Stomach (tissue), 9 donors: ENCODE measurements around the gene PSPN. TPM values are rescaled to one million over a fixed set of nuclear protein-coding genes. Genes with fewer than 3 reads are reported as not detected.

ENCODE experiments used
- DNase-seq, 2 donors: peaks; one replicate each; pipeline versions ENCODE4 v3.0.0 to v3.0.0-alpha.2; 2013 to 2019
- H3K27ac ChIP-seq, 5 donors: fragments of 200-600 bp in 4 of 5; sonication (generic) in 4 of 5; one replicate each; pipeline ENCODE4 v1.5.1; 2013 to 2019; ENCODE audit warnings: mild to moderate bottlenecking in 1 of 5, moderate library complexity in 1 of 5
- H3K27me3 ChIP-seq, 3 donors: fragments of 200-600 bp; sonication (generic); one replicate each; pipeline ENCODE4 v1.5.1; 2017 to 2019; ENCODE audit warnings: mixed run types in 1 of 3
- H3K36me3 ChIP-seq, 4 donors: fragments of 200-600 bp; sonication (generic); 1 replicate in 3 of 4; 2 replicates in 1 of 4; pipeline ENCODE4 v1.5.1; 2016 to 2019
- H3K4me1 ChIP-seq, 4 donors: fragments of 200-600 bp; sonication (generic); one replicate each; pipeline ENCODE4 v1.5.1; 2016 to 2019
- H3K4me3 ChIP-seq, 4 donors: fragments of 200-600 bp; sonication (generic) in 3 of 4; one replicate each; pipeline ENCODE4 v1.5.1; 2016 to 2019; ENCODE audit warnings: mild to moderate bottlenecking in 1 of 4
- H3K9me3 ChIP-seq, 4 donors: fragments of 200-600 bp; sonication (generic); one replicate each; pipeline ENCODE4 v1.5.1; 2016 to 2019
- EP300 ChIP-seq: sonication (generic); formaldehyde crosslinking; IDR thresholded peaks from one replicate; pipeline ENCODE4 v1.6.1; 2017; ENCODE audit warnings: antibody characterized with exemption
- POLR2A ChIP-seq, 4 donors: fragments of 450-650 bp; IDR thresholded peaks; one replicate each; pipeline ENCODE4 v1.6.1; 2016; ENCODE audit warnings: antibody characterized with exemption in 4 of 4, control low read depth in 2 of 4, mild to moderate bottlenecking in 1 of 4, moderate library complexity in 1 of 4
- POLR2AphosphoS5 ChIP-seq, 3 donors: sonication (generic); formaldehyde crosslinking; IDR thresholded peaks; one replicate each; pipeline ENCODE4 v1.6.1; 2016; ENCODE audit warnings: antibody characterized with exemption in 3 of 3
- WGBS, 5 donors: extraction: QIAGEN DNeasy Blood & Tissue Kit in 3 of 5; methylation state at CpG; one replicate each; pipeline versions ENCODE4 v1.1.5 to v1.1.7; 2013 to 2018; 5-methylcytosine and 5-hydroxymethylcytosine counted together
- intact Hi-C: fragments of 100-400 bp; cut with DNase I; formaldehyde crosslinking; loops from one replicate; pipeline ENCODE4 v1.15.1; 2023; ENCODE audit warnings: low total_unique reads
- polyA plus RNA-seq, 3 donors: library from polyadenylated mRNA; stranded (reverse); fragments of 200-250 nt; gene quantifications; one replicate each; pipeline ENCODE4 v1.2.3, GENCODE V29; 2013
- total RNA-seq, 5 donors: library from RNA; depleted of rRNA; stranded (reverse); fragments of >200 nt; gene quantifications; one replicate each; pipeline versions ENCODE4 v1.1.0 to v1.2.3, GENCODE V29; 2014 to 2016
- TF ChIP-seq, protein P1 (sequence below), 7 experiments: fragments of 450-650 bp in 4 of 7; fragments of 200-600 bp in 3 of 7; sonication (generic) in 3 of 7; IDR thresholded peaks; one replicate each; pipeline ENCODE4 v1.5.1; 2016 to 2019; ENCODE audit warnings: antibody characterized with exemption in 7 of 7, control low read depth in 2 of 7, mild to moderate bottlenecking in 1 of 7
- donor health status: healthy with polysubstance abuse.
- donor health status: Bipolar disorder and iron deficiency.
- donor health status: healthy.

The PSPN gene
- total and polyA plus RNA-seq, 8 donors = 0.92 to 2.8 (median 1.8) TPM; not detected in 1

DNA sequence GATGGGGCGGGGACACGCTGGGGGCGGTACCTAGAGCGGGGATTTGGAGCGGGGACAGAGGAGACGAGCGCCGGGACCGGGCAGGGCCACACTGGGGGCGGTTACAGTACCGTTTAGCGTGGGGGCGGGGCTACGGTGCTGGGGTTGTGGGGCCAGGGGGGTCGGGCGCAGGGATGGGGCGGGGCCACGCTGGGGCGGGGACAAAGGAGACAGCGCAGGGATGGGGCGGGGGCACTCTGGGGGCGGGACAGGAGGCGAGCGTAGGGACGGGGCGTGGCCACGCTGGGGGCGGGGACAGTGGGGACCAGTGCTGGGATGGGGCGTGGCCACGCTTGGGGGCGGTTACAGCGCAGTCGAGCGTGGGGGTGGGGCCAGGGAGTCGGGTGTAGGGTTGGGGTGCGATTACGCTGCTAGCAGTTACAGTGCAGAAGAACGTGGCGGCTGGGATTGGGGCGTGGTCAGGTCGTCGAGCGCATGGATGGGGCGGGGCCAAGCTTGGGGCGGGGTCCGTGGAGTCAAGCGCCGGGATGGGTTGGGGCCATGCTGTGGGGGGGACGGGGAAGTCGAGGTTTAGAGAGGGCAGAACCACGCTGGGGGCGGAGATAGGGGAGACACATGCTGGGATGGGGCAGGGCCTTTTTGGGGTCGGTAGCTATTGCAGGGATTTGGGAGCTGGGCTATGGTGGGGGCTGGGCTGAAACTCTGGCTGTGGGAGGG lies 2.5 kb downstream of the PSPN start:
- H3K27me3 ChIP-seq = no peaks in the 10 kb centered on the region
- WGBS, 5 donors = 1 to 3% (median 1%) methylated on average over 27 to 53 of the region's 53 CpGs
- no peaks in the 10 kb centered on the region for H3K9me3 ChIP-seq
- H3K4me3 ChIP-seq = peak overlapping the region; percentile 67 to 94 (median 82)
- DNase-seq = peak; percentile 99 to 100
- H3K27ac ChIP-seq = peak overlapping the region; percentile 93 to 100 (median 99)
- intact Hi-C loops = no loop called here
- peaks cover 10 to 57% (median 24%) of the 10 kb centered on the region in 4 donors for H3K4me1 ChIP-seq
- H3K36me3 ChIP-seq = peaks cover 13 to 39% (median 29%) of the 10 kb centered on the region in 4 donors
- no peak for TF ChIP-seq POLR2A (IDR thresholded peaks at IDR 0.05)
- peak in 1 of 3 donors; percentile 44 for TF ChIP-seq POLR2AphosphoS5 (IDR thresholded peaks at IDR 0.05)
- TF ChIP-seq, protein P1, sequence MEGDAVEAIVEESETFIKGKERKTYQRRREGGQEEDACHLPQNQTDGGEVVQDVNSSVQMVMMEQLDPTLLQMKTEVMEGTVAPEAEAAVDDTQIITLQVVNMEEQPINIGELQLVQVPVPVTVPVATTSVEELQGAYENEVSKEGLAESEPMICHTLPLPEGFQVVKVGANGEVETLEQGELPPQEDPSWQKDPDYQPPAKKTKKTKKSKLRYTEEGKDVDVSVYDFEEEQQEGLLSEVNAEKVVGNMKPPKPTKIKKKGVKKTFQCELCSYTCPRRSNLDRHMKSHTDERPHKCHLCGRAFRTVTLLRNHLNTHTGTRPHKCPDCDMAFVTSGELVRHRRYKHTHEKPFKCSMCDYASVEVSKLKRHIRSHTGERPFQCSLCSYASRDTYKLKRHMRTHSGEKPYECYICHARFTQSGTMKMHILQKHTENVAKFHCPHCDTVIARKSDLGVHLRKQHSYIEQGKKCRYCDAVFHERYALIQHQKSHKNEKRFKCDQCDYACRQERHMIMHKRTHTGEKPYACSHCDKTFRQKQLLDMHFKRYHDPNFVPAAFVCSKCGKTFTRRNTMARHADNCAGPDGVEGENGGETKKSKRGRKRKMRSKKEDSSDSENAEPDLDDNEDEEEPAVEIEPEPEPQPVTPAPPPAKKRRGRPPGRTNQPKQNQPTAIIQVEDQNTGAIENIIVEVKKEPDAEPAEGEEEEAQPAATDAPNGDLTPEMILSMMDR (IDR thresholded peaks at IDR 0.05) = no peak
- no peak for TF ChIP-seq EP300

- H3K4me1 ChIP-seq = peaks cover 7 to 51% (median 24%) of the 10 kb centered on the region in 4 donors
- peak; percentile 99 to 100 for DNase-seq
- intact Hi-C loops = no loop called here
- no peaks in the 10 kb centered on the region for H3K9me3 ChIP-seq
- H3K36me3 ChIP-seq = peaks cover 19 to 42% (median 35%) of the 10 kb centered on the region in 4 donors
- TF ChIP-seq, protein P1 (IDR thresholded peaks at IDR 0.05) = no peak
- TF ChIP-seq POLR2AphosphoS5 (IDR thresholded peaks at IDR 0.05) (peak in 2 of 3 donors; percentile 40 to 69), EP300 (peak; percentile 16), POLR2A (IDR thresholded peaks at IDR 0.05) (no peak)
- H3K27ac ChIP-seq = peak within 1 kb of the TSS; percentile 93 to 100 (median 99)
- WGBS, 5 donors = 0% methylated on average over 26 to 47 of the region's 47 CpGs
- peak within 1 kb of the TSS; percentile 67 to 94 (median 82) for H3K4me3 ChIP-seq
- no peaks in the 10 kb centered on the region for H3K27me3 ChIP-seq
Measured at GRCh38 chr19:6372594-6373095, 3.1 kb downstream of the PSPN start, which contains the start of gene ALKBH7. Gene ALKBH7, plus strand, starts transcription at chr19:6372794. Its CDS starts 27 bp downstream, at chr19:6372821.

- H3K4me1 ChIP-seq = peaks cover 6 to 20% (median 17%) of the 10 kb centered on the region in 4 donors
- H3K27ac ChIP-seq = no peak overlapping the region
- TF ChIP-seq POLR2AphosphoS5 (IDR thresholded peaks at IDR 0.05) (no peak), EP300 (no peak), POLR2A (IDR thresholded peaks at IDR 0.05) (no peak)
- TF ChIP-seq, protein P1 (IDR thresholded peaks at IDR 0.05) = no peak
- no peaks in the 10 kb centered on the region for H3K27me3 ChIP-seq
- WGBS, 5 donors = 96 to 98% (median 97%) methylated on average over 21 of the region's 21 CpGs
- no peak for DNase-seq
- H3K4me3 ChIP-seq = no peak overlapping the region
- intact Hi-C loops = no loop called here
- peaks cover 51 to 62% (median 60%) of the 10 kb centered on the region in 4 donors for H3K36me3 ChIP-seq
- H3K9me3 ChIP-seq = no peaks in the 10 kb centered on the region
Measured at GRCh38 chr19:6364353-6364752, 11.4 kb downstream of the PSPN start.

GRCh38 chr19:6362351-6362801 lies 13.4 kb downstream of the PSPN start:
- TF ChIP-seq EP300 (no peak), POLR2AphosphoS5 (IDR thresholded peaks at IDR 0.05) (no peak), POLR2A (IDR thresholded peaks at IDR 0.05) (no peak)
- TF ChIP-seq, protein P1 (IDR thresholded peaks at IDR 0.05) = no peak
- Histone ChIP-seq H3K4me3 (peak overlapping the region; percentile 85 to 96 (median 91)), H3K4me1 (peaks cover 6 to 20% (median 19%) of the 10 kb centered on the region in 4 donors), H3K36me3 (peaks cover 33 to 42% (median 40%) of the 10 kb centered on the region in 4 donors), H3K9me3 (no peaks in the 10 kb centered on the region), H3K27ac (peak overlapping the region; percentile 83 to 94 (median 92)), H3K27me3 (no peaks in the 10 kb centered on the region)
- peak in 1 of 2 donors; percentile 35 for DNase-seq
- 12 to 17% (median 14%) methylated on average over 8 to 11 of the region's 11 CpGs for WGBS, 5 donors
- intact Hi-C loops = no loop called here
